GM12872 (cell line): ENCODE measurements around the gene RGS6.

Source experiments
- TF ChIP-seq, protein P1 (sequence below): IDR thresholded peaks from 3 replicates; pipeline ENCODE4 v1.5.1; 2011; ENCODE audit warnings: low read depth, mild to moderate bottlenecking, low read length, moderate library complexity; ENCODE audit not compliant: insufficient read depth

RGS6 gene

DNA sequence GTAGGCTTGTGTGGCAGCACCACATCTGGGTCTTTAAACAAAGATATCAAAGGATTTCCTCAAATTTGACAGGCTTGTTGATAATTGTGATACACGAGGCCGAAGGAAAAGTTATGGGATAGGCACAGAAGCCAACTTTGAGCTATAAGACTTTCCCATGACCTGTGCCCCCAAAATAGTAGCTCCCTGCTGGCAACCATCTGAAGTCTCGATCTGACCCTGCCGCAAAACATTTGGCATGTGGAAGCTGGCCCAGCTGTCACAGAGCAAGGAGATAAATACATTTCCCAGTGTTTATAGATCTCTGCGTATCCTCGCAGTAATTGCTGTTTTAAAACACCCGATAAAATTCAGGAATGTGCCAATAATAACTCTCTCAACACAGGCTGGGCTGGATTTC is 26.4 kb upstream of the RGS6 start:
- TF ChIP-seq, protein P1, sequence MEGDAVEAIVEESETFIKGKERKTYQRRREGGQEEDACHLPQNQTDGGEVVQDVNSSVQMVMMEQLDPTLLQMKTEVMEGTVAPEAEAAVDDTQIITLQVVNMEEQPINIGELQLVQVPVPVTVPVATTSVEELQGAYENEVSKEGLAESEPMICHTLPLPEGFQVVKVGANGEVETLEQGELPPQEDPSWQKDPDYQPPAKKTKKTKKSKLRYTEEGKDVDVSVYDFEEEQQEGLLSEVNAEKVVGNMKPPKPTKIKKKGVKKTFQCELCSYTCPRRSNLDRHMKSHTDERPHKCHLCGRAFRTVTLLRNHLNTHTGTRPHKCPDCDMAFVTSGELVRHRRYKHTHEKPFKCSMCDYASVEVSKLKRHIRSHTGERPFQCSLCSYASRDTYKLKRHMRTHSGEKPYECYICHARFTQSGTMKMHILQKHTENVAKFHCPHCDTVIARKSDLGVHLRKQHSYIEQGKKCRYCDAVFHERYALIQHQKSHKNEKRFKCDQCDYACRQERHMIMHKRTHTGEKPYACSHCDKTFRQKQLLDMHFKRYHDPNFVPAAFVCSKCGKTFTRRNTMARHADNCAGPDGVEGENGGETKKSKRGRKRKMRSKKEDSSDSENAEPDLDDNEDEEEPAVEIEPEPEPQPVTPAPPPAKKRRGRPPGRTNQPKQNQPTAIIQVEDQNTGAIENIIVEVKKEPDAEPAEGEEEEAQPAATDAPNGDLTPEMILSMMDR = no peak

DNA sequence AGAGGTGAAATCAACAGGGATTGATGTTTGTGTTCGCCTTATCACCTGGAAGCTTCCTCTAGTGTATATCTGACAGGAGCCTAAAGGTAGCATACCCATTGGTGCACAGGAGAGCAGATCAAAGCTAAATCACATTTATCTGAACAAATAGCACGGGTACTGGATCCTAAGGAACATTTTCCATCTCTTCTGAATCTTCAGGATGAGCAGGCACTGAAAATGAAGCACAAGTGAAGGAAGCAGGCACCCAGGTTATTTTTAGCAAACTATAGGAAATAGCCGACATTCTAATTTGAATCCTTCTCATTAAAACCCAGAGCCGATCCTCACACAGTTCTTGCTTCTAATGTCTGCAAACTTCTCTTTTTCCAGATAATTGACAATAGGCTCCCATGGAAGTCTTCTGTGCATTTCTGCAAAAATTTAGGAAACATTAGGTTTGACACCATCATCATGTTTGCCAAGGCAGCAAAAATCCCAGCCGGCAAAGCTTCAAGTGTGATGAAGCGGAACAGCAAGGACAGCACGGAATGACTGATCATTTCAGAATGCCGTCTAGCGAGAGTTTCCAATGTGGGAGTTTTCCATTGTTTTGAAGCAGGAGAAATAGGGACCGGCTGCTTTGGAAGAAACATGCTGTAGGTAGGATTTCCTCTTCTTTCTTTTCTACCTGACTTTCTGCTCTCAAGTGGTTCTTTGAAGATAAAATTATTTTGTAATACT is 24.3 kb upstream of the RGS6 start:
- TF ChIP-seq, protein P1 = no peak

DNA sequence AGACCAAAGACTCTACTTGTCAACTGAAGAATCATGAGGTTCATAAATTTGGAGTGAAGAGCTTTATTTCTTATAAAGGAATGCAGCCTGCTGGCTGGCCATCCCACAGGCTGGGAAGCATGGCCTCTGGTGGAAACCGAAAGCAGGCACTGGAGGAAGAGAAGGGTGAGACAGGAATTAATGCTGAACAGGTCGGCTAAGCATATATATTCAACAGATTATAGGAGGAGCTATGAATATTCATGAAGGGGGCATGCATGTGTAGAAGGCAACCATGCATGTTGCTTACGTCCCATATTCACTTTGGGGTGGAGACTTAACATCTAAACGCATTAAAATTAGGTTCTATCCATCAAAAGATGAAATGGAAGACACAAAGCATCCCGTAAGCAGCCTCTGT is 20.6 kb upstream of the RGS6 start:
- TF ChIP-seq, protein P1 = no peak

DNA sequence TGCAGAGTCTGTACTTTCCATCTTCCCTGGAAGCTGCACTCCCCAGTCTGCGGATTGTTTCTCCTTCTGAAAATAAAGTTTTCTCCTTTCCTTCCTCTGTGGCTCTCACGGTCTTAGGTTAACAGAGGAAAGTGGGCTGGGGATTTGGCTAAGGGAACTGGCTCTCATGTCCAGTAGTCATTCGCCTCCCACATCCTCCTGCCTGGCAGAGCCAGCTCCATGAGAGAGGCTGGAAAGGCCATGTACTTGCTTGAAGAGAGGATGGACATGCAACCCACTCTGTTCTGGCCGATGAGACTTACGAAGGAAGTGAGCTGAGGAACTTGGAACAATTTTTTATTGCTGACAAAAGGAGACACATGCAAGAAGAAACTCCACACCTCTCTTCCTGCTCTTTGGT is 18.9 kb upstream of the RGS6 start:
- TF ChIP-seq, protein P1 = no peak

DNA sequence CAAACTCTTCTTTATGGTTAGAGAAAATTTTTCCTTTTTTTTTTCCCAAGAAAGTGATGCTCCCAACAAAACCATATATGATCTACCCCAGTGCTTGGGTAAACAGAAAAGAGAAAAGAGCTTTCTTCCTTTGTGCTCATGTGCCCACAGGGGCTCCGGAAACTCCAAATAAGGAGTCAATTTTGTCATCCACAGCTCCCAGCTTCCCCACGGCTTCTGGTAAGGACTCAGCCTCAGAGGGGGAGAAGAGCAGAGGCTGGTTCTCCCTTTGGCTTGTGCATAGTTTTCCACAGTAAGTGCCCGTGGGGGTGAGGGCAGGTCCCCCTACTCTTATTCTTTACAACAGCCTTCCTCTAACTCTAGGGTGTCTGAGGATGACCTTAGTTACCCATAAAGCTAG is 13.3 kb upstream of the RGS6 start:
- TF ChIP-seq, protein P1 = no peak

DNA sequence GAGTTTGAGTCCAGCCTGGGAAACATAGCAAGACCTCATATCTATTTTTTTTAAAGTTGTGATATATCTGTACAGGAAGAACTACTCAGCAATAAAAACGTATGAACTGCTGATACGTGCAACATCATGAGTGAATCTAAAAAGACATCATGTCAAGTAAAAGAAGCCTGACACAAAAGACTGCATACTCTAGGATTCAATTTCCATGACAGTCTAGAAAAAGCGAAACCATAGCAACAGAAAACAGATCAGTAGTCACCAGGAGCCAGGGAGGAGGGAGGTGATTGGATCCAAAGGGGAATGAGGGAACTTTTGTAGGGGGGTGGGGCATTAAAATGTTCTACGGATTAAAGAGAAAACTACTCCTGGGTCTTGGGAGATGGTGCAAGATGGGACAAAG is 8.7 kb upstream of the RGS6 start:
- TF ChIP-seq, protein P1 = no peak

DNA sequence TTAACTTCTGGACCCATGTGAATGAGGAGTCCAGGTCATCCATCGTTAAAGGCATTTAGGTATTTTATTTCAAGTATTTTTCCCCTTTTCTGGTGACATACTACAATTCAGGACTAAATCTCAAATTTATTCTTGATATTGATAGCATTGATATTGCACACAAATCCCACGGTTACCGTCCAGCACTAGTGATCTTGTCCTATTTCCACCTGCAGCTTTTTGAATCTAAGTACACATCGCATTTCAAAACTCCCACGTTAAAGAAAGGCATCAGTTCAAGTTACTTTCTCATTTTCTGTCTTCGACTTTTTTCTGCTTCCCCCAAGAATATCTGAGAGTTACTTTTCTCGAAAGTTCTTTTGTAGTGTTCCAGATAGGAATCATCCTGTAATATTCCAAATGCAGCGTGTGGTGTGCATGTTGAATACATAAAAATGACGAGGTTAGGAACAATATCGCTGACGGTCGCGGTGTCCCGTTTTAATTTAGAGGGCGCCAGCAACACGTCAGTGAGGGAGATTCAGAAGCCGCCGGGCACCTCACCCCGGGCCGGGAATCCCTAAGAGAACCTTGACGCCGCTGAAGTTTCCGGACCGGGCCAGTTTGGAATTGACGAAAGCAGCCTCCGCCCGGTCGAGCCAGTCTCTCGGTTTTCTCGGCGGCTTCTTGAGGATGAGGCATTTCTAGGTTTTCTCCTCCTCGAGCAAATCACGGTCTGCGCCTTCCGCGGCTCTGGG is 569 bp upstream of the RGS6 start:
- TF ChIP-seq, protein P1 = no peak
